ENCODE results near the gene TAMM41.

Gene TAMM41

DNA sequence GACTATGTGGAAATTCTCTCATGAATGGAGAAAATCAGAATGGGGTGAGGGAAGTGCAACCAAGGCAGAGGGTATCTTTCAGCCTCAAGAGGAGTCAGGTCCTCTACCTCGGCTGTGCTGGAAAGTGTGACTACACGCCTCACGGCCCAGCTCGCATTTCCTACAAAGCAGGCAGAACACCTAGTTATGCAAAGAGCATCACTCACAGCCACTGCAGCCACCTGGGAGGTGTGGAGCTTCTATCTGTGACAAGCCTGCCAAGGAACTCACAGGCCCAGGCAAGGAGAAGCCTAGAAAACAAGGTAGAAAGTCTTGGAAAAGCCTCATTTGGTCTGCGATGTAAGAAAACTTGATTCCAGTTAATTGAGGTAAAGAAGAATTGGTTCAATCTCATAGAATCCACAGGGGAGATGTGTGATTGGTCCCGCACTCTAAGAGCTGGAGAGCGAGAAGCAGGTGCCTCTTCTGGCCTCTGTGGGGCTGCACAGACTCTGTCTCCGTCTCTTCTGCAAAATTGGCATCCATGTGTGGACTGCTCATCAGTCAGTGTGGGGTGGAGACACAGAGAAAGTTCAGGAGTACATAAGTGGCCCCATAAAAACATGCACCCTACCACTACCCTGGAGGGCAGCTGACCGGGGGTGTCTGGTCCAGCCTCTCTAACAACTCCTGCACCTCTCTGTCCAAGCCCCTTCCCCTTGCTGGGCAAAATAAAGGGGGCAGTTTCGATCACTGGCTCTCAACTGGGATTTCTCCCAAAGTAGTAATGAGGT is 76.8 kb downstream of the TAMM41 start:
- Histone ChIP-seq H3K9me3 (ENCODE audit: control insufficient read depth, insufficient read depth, low read depth, low read length) (no peaks in the 10 kb centered on the region), H3K36me3 (ENCODE audit: control insufficient read depth in 2 of 2, insufficient read depth in 1 of 2, low read length in 2 of 2) (no peaks in the 10 kb centered on the region), H3K27ac (ENCODE audit: extremely low read depth, low read depth, low read length) (no peak overlapping the region; the same call in 1 of the 2 replicates), H3K4me1 (ENCODE audit: control insufficient read depth, insufficient read depth, low read length) (no peaks in the 10 kb centered on the region; the same call in 1 of the 2 replicates), H3K4me3 (ENCODE audit: low read depth, low read length) (no peak overlapping the region)
- ChIA-PET POLR2A (interaction anchor here (0.6 to 0.9 kb wide), 2 partner anchors 12 to 878 kb away, joined by 4 to 7 read pairs; no protein-coding TSS in a partner anchor), CTCF (interaction anchor here (0.6 to 1.4 kb wide), 5 partner anchors 8 to 1031 kb away, joined by 3 to 6 read pairs (median 4); no protein-coding TSS in a partner anchor)
- TF ChIP-seq, protein P1, sequence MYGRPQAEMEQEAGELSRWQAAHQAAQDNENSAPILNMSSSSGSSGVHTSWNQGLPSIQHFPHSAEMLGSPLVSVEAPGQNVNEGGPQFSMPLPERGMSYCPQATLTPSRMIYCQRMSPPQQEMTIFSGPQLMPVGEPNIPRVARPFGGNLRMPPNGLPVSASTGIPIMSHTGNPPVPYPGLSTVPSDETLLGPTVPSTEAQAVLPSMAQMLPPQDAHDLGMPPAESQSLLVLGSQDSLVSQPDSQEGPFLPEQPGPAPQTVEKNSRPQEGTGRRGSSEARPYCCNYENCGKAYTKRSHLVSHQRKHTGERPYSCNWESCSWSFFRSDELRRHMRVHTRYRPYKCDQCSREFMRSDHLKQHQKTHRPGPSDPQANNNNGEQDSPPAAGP (tag by site-specific recombination; IDR thresholded peaks at IDR 0.05), result no peak
- TF ChIP-seq HOXD13 (CRISPR knock-in tag; IDR thresholded peaks at IDR 0.05; ENCODE audit: borderline replicate concordance) (no peak), IKZF3 (tag by site-specific recombination; IDR thresholded peaks at IDR 0.05) (no peak), ZNF670 (tag by site-specific recombination; IDR thresholded peaks at IDR 0.05; ENCODE audit: low read depth) (no peak), ZNF521 (tag by site-specific recombination; IDR thresholded peaks at IDR 0.05) (no peak), SCRT1 (tag by site-specific recombination; IDR thresholded peaks at IDR 0.05; ENCODE audit: borderline replicate concordance) (no peak), KLF9 (tag by site-specific recombination; IDR thresholded peaks at IDR 0.05; ENCODE audit: low read depth) (no peak), ZNF362 (tag by site-specific recombination; IDR thresholded peaks at IDR 0.05) (no peak), ZNF157 (tag by site-specific recombination; IDR thresholded peaks at IDR 0.05) (no peak), ZNF768 (tag by site-specific recombination; IDR thresholded peaks at IDR 0.05) (no peak), ZSCAN5A (tag by site-specific recombination; IDR thresholded peaks at IDR 0.05) (no peak), MEIS1 (CRISPR knock-in tag; IDR thresholded peaks at IDR 0.05; ENCODE audit: borderline replicate concordance) (no peak), ZNF843 (tag by site-specific recombination; IDR thresholded peaks at IDR 0.05) (no peak)

- H3K9me3 ChIP-seq (ENCODE audit: control insufficient read depth, insufficient read depth, low read depth, low read length), result no peaks in the 10 kb centered on the region
- TF ChIP-seq ZSCAN23 (tag by site-specific recombination; IDR thresholded peaks at IDR 0.05) (no peak), ZNF221 (tag by site-specific recombination; IDR thresholded peaks at IDR 0.05; ENCODE audit: borderline replicate concordance) (no peak), ZNF354C (tag by site-specific recombination; IDR thresholded peaks at IDR 0.05; ENCODE audit: borderline replicate concordance, low read depth) (no peak), ZNF24 (tag by site-specific recombination; IDR thresholded peaks at IDR 0.05) (no peak), ZSCAN5A (tag by site-specific recombination; IDR thresholded peaks at IDR 0.05) (no peak), MEIS1 (CRISPR knock-in tag; IDR thresholded peaks at IDR 0.05; ENCODE audit: borderline replicate concordance) (no peak), GLI4 (tag by site-specific recombination; IDR thresholded peaks at IDR 0.05) (no peak), ZFP69B (tag by site-specific recombination; IDR thresholded peaks at IDR 0.05) (no peak), ZNF175 (tag by site-specific recombination; IDR thresholded peaks at IDR 0.05) (no peak), ZNF837 (tag by site-specific recombination; IDR thresholded peaks at IDR 0.05) (no peak), ZNF394 (tag by site-specific recombination; IDR thresholded peaks at IDR 0.05; ENCODE audit: borderline replicate concordance) (no peak), YY2 (tag by site-specific recombination; IDR thresholded peaks at IDR 0.05) (no peak), ZNF366 (tag by site-specific recombination; conservative IDR thresholded peaks at IDR 0.05) (no peak), ZNF211 (tag by site-specific recombination; IDR thresholded peaks at IDR 0.05; ENCODE audit: low read depth) (no peak), MYNN (tag by site-specific recombination; IDR thresholded peaks at IDR 0.05; ENCODE audit: borderline replicate concordance) (no peak), SP7 (tag by site-specific recombination; IDR thresholded peaks at IDR 0.05) (no peak), ZNF514 (tag by site-specific recombination; IDR thresholded peaks at IDR 0.05) (no peak), ZNF10 (tag by site-specific recombination; IDR thresholded peaks at IDR 0.05) (no peak), ZNF426 (tag by site-specific recombination; IDR thresholded peaks at IDR 0.05) (no peak)
- ChIA-PET CTCF (interaction anchor here (0.6 kb wide), 1 partner anchor 117 kb away, joined by 3 read pairs; no protein-coding TSS in a partner anchor), POLR2A (interaction anchor here (0.6 kb wide), 1 partner anchor 13 kb away, joined by 3 read pairs; no protein-coding TSS in a partner anchor)
- H3K4me3 ChIP-seq (ENCODE audit: low read depth, low read length), result no peak overlapping the region
- no peak overlapping the region for H3K27ac ChIP-seq (ENCODE audit: extremely low read depth, low read depth, low read length)
- no peaks in the 10 kb centered on the region for H3K36me3 ChIP-seq (ENCODE audit: control insufficient read depth in 2 of 2, insufficient read depth in 1 of 2, low read length in 2 of 2)
- H3K4me1 ChIP-seq (ENCODE audit: control insufficient read depth, insufficient read depth, low read length), result no peaks in the 10 kb centered on the region; the same call in 1 of the 2 replicates
Measured at GRCh38 chr3:11768604-11769003, 78.1 kb downstream of the TAMM41 start.

Data from HEK293 (cell line).